HepG2 (cell line): ENCODE measurements around the gene MAP4K3. TPM values are rescaled to one million over a fixed set of nuclear protein-coding genes. Genes with fewer than 3 reads are reported as not detected.
A peak's percentile ranks its signal among the peaks of the same experiment; 100 is the strongest.

Experiments
- AGO2 ChIP-seq: fragments of 200-400 bp; formaldehyde crosslinking; optimal IDR thresholded peaks from 2 replicates; pipeline ENCODE3; 2017; ENCODE audit warnings: mild to moderate bottlenecking, low read depth, low read length, moderate library complexity
- CBFB ChIP-seq: sonication (generic); formaldehyde crosslinking; IDR thresholded peaks from 2 replicates; pipeline ENCODE4 v1.4.0; 2020; ENCODE audit warnings: missing genetic modification reagents
- CREM ChIP-seq, 2 experiments: sonication (generic) in 1 of 2; formaldehyde crosslinking in 1 of 2; IDR thresholded peaks; 2 replicates each; pipeline versions ENCODE4 v1.4.0 to v1.6.1; 2016 to 2020; ENCODE audit warnings: antibody characterized with exemption in 1 of 2, mild to moderate bottlenecking in 1 of 2, missing genetic modification reagents in 1 of 2
- DMAP1 ChIP-seq: IDR thresholded peaks from 2 replicates; pipeline ENCODE4 v1.6.1; 2016
- FOXC1 ChIP-seq: sonication (generic); formaldehyde crosslinking; IDR thresholded peaks from 2 replicates; pipeline ENCODE4 v1.8.0; 2022; ENCODE audit warnings: mild to moderate bottlenecking, missing genetic modification reagents, borderline replicate concordance
- HES4 ChIP-seq: sonication (generic); formaldehyde crosslinking; IDR thresholded peaks from 2 replicates; pipeline ENCODE4 v1.9.0; 2021; ENCODE audit warnings: mild to moderate bottlenecking, missing genetic modification reagents, borderline replicate concordance
- HNRNPL ChIP-seq: fragments of 200-400 bp; formaldehyde crosslinking; IDR thresholded peaks from 2 replicates; pipeline ENCODE4 v1.6.1; 2017; ENCODE audit warnings: mild to moderate bottlenecking, low read depth, low read length
- HOXA5 ChIP-seq: sonication (generic); formaldehyde crosslinking; IDR thresholded peaks from 2 replicates; pipeline ENCODE4 v1.4.0; 2020; ENCODE audit warnings: missing genetic modification reagents
- JUNB ChIP-seq: sonication (generic); formaldehyde crosslinking; IDR thresholded peaks from 2 replicates; pipeline ENCODE4 v1.8.0; 2022; ENCODE audit warnings: missing genetic modification reagents, mild to moderate bottlenecking, borderline replicate concordance
- JUND ChIP-seq: sonication (generic); formaldehyde crosslinking; IDR thresholded peaks from 2 replicates; pipeline ENCODE4 v1.8.0; 2022; ENCODE audit warnings: mild to moderate bottlenecking, missing genetic modification reagents
- MBNL3 ChIP-seq: fragments of 250-450 bp; sonication (Bioruptor Pico); conservative IDR thresholded peaks from 2 replicates; pipeline ENCODE4 v1.8.0; 2022; ENCODE audit warnings: mild to moderate bottlenecking, inconsistent platforms
- NCOA2 ChIP-seq: sonication (generic); formaldehyde crosslinking; IDR thresholded peaks from 2 replicates; pipeline ENCODE4 v1.8.0; 2022; ENCODE audit warnings: inconsistent platforms
- NFE2 ChIP-seq: sonication (generic); formaldehyde crosslinking; IDR thresholded peaks from 2 replicates; pipeline ENCODE4 v1.4.0; 2020; ENCODE audit warnings: missing genetic modification reagents
- SOX5 ChIP-seq: IDR thresholded peaks from 2 replicates; pipeline ENCODE4 v1.6.1; 2016; ENCODE audit warnings: borderline replicate concordance
- ZNF496 ChIP-seq: sonication (generic); formaldehyde crosslinking; IDR thresholded peaks from 2 replicates; pipeline ENCODE4 v1.8.1; 2023; ENCODE audit warnings: mild to moderate bottlenecking, moderate library complexity, missing genetic modification reagents; ENCODE audit not compliant: insufficient replicate concordance
- ZSCAN12 ChIP-seq: sonication (generic); formaldehyde crosslinking; IDR thresholded peaks from 2 replicates; pipeline ENCODE4 v1.9.0; 2021; ENCODE audit warnings: mild to moderate bottlenecking, missing genetic modification reagents
- ZSCAN31 ChIP-seq: sonication (generic); formaldehyde crosslinking; IDR thresholded peaks from 2 replicates; pipeline ENCODE4 v1.5.0; 2020; ENCODE audit warnings: low read depth, mild to moderate bottlenecking, missing genetic modification reagents
- polyA plus RNA-seq, 8 experiments: library from polyadenylated mRNA; depleted of rRNA in 3 of 8; stranded (reverse) in 7 of 8; unstranded in 1 of 8; fragments of >200 nt; fragmentation: Illumina TruSeq in 4 of 8; extraction: Trizol in 4 of 8; gene quantifications; 2 replicates each; pipeline versions ENCODE4 v1.2.1 to v1.2.3, GENCODE V29; 2011 to 2016; ENCODE audit warnings: low read depth in 4 of 8, missing spikeins in 1 of 8, mixed read lengths in 1 of 8; ENCODE audit not compliant: insufficient read depth in 1 of 8
- total RNA-seq, 5 experiments: library from RNA; depleted of rRNA; stranded (reverse); fragments of >200 nt; fragmentation: Illumina TruSeq; extraction: Trizol; gene quantifications; 2 replicates each; pipeline ENCODE4 v1.2.3, GENCODE V29; 2016; ENCODE audit warnings: low read depth in 1 of 5
- TF ChIP-seq, protein P1 (sequence below): sonication (generic); formaldehyde crosslinking; IDR thresholded peaks from 2 replicates; pipeline ENCODE4 v1.4.0; 2020; ENCODE audit warnings: missing genetic modification reagents
- TF ChIP-seq, protein P2 (sequence below): sonication (generic); formaldehyde crosslinking; IDR thresholded peaks from 2 replicates; pipeline ENCODE4 v1.8.0; 2022; ENCODE audit warnings: missing genetic modification reagents, mild to moderate bottlenecking, moderate library complexity, borderline replicate concordance
- TF ChIP-seq, protein P3 (sequence below): sonication (generic); formaldehyde crosslinking; IDR thresholded peaks from 2 replicates; pipeline ENCODE4 v1.4.0; 2020; ENCODE audit warnings: missing genetic modification reagents
- TF ChIP-seq, protein P4 (sequence below): sonication (generic); formaldehyde crosslinking; IDR thresholded peaks from 2 replicates; pipeline ENCODE4 v1.5.0; 2020; ENCODE audit warnings: missing genetic modification reagents
- TF ChIP-seq, protein P5 (sequence below): sonication (generic); formaldehyde crosslinking; IDR thresholded peaks from 2 replicates; pipeline ENCODE4 v1.8.1; 2023; ENCODE audit warnings: mild to moderate bottlenecking, moderate library complexity, missing genetic modification reagents

The MAP4K3 gene
- total and polyA plus RNA-seq, 2 of the 13 experiments (the other 11 are each of a cell fraction or from before 2014, with no cell fraction given) = 45.9 to 53.2 TPM

DNA sequence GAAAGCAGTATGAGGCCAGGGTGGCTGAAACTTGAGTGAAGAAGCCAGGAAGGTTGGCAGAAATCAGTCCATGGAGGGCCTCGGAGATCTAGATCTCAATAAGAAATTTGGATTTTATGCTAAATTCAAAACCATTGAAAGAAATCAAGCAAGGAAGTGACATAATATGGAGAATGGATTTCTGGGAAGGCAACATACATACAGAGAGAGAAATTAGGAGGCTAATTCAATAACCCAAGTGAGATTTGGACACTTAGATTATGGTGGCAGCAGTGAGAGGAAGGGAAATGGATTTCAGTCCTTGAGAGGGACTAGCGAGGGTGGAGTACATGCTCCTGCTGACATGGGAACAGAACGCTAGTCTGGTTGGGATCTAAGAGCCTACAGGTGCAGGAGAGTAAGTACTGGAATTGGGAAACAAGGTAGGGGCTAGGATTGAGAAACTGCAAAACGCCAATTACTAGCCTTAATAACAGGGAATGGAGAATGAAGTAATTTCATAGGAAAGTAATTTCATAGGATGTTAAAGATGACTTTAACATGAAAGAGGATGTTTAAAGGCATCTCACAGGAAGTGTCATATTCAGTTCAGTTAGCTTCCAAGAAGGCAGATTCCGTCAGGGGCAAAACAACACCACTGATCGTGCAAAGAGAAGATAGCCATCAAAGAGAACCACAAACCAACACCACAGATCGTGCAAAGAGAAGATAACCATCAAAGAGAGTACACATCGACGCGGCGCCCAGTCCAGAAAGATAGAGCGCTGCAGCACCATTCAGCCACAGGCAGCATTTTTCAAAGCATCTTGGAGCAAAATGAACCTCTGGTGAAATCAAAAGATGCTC lies 220.5 kb downstream of the MAP4K3 start (continued):
- TF ChIP-seq, protein P1, sequence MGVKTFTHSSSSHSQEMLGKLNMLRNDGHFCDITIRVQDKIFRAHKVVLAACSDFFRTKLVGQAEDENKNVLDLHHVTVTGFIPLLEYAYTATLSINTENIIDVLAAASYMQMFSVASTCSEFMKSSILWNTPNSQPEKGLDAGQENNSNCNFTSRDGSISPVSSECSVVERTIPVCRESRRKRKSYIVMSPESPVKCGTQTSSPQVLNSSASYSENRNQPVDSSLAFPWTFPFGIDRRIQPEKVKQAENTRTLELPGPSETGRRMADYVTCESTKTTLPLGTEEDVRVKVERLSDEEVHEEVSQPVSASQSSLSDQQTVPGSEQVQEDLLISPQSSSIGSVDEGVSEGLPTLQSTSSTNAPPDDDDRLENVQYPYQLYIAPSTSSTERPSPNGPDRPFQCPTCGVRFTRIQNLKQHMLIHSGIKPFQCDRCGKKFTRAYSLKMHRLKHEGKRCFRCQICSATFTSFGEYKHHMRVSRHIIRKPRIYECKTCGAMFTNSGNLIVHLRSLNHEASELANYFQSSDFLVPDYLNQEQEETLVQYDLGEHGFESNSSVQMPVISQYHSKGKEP (CRISPR knock-in tag) = no peak
- TF ChIP-seq CBFB (CRISPR knock-in tag) (peak; percentile 72; the same call in 1 of the 2 replicates), DMAP1 (CRISPR knock-in tag) (no peak), HOXA5 (CRISPR knock-in tag) (no peak), ZSCAN12 (CRISPR knock-in tag) (no peak), ZNF496 (CRISPR knock-in tag) (no peak), JUNB (no peak), NCOA2 (CRISPR knock-in tag) (peak; percentile 57), JUND (no peak), SOX5 (CRISPR knock-in tag) (peak; percentile 83), AGO2 (no peak), ZSCAN31 (CRISPR knock-in tag) (no peak), FOXC1 (CRISPR knock-in tag) (no peak), HNRNPL (no peak), HES4 (CRISPR knock-in tag) (no peak), NFE2 (CRISPR knock-in tag) (no peak), MBNL3 (no peak), CREM (IDR thresholded peaks at IDR 0.05) (0 out of 2 replicates have a peak, but pooled peaks have one; percentile 31), CREM (CRISPR knock-in tag; IDR thresholded peaks at IDR 0.05) (no peak)
- TF ChIP-seq, protein P2, sequence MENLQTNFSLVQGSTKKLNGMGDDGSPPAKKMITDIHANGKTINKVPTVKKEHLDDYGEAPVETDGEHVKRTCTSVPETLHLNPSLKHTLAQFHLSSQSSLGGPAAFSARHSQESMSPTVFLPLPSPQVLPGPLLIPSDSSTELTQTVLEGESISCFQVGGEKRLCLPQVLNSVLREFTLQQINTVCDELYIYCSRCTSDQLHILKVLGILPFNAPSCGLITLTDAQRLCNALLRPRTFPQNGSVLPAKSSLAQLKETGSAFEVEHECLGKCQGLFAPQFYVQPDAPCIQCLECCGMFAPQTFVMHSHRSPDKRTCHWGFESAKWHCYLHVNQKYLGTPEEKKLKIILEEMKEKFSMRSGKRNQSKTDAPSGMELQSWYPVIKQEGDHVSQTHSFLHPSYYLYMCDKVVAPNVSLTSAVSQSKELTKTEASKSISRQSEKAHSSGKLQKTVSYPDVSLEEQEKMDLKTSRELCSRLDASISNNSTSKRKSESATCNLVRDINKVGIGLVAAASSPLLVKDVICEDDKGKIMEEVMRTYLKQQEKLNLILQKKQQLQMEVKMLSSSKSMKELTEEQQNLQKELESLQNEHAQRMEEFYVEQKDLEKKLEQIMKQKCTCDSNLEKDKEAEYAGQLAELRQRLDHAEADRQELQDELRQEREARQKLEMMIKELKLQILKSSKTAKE (CRISPR knock-in tag) = peak; percentile 35; the same call in 1 of the 2 replicates
- TF ChIP-seq, protein P3, sequence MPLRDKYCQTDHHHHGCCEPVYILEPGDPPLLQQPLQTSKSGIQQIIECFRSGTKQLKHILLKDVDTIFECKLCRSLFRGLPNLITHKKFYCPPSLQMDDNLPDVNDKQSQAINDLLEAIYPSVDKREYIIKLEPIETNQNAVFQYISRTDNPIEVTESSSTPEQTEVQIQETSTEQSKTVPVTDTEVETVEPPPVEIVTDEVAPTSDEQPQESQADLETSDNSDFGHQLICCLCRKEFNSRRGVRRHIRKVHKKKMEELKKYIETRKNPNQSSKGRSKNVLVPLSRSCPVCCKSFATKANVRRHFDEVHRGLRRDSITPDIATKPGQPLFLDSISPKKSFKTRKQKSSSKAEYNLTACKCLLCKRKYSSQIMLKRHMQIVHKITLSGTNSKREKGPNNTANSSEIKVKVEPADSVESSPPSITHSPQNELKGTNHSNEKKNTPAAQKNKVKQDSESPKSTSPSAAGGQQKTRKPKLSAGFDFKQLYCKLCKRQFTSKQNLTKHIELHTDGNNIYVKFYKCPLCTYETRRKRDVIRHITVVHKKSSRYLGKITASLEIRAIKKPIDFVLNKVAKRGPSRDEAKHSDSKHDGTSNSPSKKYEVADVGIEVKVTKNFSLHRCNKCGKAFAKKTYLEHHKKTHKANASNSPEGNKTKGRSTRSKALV = no peak
- TF ChIP-seq, protein P4, sequence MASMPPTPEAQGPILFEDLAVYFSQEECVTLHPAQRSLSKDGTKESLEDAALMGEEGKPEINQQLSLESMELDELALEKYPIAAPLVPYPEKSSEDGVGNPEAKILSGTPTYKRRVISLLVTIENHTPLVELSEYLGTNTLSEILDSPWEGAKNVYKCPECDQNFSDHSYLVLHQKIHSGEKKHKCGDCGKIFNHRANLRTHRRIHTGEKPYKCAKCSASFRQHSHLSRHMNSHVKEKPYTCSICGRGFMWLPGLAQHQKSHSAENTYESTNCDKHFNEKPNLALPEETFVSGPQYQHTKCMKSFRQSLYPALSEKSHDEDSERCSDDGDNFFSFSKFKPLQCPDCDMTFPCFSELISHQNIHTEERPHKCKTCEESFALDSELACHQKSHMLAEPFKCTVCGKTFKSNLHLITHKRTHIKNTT (CRISPR knock-in tag) = no peak
- TF ChIP-seq, protein P5, sequence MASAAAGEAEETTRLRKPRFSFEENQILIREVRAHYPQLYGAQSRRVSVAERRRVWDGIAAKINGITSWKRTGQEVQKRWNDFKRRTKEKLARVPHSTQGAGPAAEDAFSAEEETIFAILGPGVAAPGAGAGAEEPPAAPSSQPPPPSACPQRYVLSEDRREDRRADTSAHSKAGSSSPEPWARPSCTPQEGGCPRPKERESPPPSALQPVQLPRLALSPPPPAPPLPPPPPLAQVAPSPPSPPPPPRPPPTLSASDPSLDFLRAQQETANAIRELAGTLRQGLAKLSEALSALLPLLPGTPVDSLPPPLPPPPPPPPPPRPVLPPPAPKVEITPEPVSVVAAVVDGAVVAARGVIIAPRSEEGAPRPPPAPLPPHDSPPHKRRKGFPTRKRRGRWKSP (CRISPR knock-in tag) = peak; percentile 55; the same call in 1 of the 2 replicates
